Parathyroid adenoma (tissue), 2 donors: ENCODE measurements around the gene ETS1.

Experiments used
- H2AFZ ChIP-seq: fragments of 300-600 bp; sonication (generic); one replicate; pipeline ENCODE4 v1.7.0; 2017; ENCODE audit warnings: antibody characterized with exemption, mild to moderate bottlenecking
- H3K27ac ChIP-seq: fragments of 300-600 bp; sonication (generic); one replicate; pipeline ENCODE4 v1.7.0; 2017
- H3K27me3 ChIP-seq: fragments of 300-600 bp; sonication (generic); one replicate; pipeline ENCODE4 v1.7.0; 2017; ENCODE audit warnings: low read length; ENCODE audit not compliant: control insufficient read depth, insufficient read depth
- H3K36me3 ChIP-seq: fragments of 300-600 bp; sonication (generic); one replicate; pipeline ENCODE4 v1.7.0; 2017; ENCODE audit warnings: low read length; ENCODE audit not compliant: control insufficient read depth, insufficient read depth
- H3K4me1 ChIP-seq: fragments of 300-600 bp; sonication (generic); one replicate; pipeline ENCODE4 v1.7.0; 2017; ENCODE audit warnings: control low read depth
- H3K4me2 ChIP-seq: fragments of 300-600 bp; sonication (generic); one replicate; pipeline ENCODE4 v1.7.0; 2017; ENCODE audit warnings: low read length
- H3K4me3 ChIP-seq: fragments of 300-600 bp; sonication (generic); one replicate; pipeline ENCODE4 v1.7.0; 2017; ENCODE audit warnings: low read depth, low read length
- H3K79me2 ChIP-seq: fragments of 300-600 bp; sonication (generic); one replicate; pipeline ENCODE4 v1.7.0; 2017; ENCODE audit warnings: control low read depth
- H3K9ac ChIP-seq: fragments of 300-600 bp; sonication (generic); one replicate; pipeline ENCODE4 v1.7.0; 2017; ENCODE audit warnings: mild to moderate bottlenecking
- H3K9me3 ChIP-seq: fragments of 300-600 bp; sonication (generic); one replicate; pipeline ENCODE4 v1.7.0; 2017; ENCODE audit warnings: low read length; ENCODE audit not compliant: control insufficient read depth
- TF ChIP-seq, protein P1 (sequence below): fragments of 300-600 bp; sonication (generic); IDR thresholded peaks from one replicate; pipeline ENCODE4 v1.7.0; 2017; ENCODE audit warnings: antibody characterized with exemption, mild to moderate bottlenecking
- donor health status: primary hyperparathyroidism.

ETS1 gene

DNA sequence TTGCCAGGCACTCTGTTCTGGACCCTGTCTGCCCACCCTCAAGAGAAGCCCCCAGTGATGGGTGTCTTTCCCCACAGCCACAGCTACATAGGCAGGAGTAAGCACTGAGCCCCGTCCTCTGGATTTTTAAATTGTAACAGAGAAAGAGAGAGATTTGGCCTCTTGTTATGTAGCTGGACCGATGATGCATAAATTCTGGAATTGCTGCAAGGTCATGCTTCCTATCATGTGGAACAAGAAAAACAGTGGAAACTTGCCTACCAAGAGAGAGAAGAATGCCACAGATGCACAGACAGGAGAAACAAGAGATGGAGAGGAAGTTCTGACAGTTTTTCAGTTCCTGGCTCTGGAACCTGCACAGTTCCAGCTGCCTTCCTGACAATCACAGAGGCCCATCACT is 150.2 kb downstream of the ETS1 start:
- Histone ChIP-seq H3K4me1 (no peaks in the 10 kb centered on the region), H3K36me3 (no peaks in the 10 kb centered on the region), H2AFZ (no peak overlapping the region), H3K4me2 (peak overlapping the region; percentile 36), H3K9me3 (no peaks in the 10 kb centered on the region), H3K27ac (no peak overlapping the region), H3K79me2 (no peaks in the 10 kb centered on the region), H3K4me3 (no peak overlapping the region), H3K27me3 (no peaks in the 10 kb centered on the region), H3K9ac (no peak overlapping the region)
- TF ChIP-seq, protein P1, sequence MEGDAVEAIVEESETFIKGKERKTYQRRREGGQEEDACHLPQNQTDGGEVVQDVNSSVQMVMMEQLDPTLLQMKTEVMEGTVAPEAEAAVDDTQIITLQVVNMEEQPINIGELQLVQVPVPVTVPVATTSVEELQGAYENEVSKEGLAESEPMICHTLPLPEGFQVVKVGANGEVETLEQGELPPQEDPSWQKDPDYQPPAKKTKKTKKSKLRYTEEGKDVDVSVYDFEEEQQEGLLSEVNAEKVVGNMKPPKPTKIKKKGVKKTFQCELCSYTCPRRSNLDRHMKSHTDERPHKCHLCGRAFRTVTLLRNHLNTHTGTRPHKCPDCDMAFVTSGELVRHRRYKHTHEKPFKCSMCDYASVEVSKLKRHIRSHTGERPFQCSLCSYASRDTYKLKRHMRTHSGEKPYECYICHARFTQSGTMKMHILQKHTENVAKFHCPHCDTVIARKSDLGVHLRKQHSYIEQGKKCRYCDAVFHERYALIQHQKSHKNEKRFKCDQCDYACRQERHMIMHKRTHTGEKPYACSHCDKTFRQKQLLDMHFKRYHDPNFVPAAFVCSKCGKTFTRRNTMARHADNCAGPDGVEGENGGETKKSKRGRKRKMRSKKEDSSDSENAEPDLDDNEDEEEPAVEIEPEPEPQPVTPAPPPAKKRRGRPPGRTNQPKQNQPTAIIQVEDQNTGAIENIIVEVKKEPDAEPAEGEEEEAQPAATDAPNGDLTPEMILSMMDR, result no peak

DNA sequence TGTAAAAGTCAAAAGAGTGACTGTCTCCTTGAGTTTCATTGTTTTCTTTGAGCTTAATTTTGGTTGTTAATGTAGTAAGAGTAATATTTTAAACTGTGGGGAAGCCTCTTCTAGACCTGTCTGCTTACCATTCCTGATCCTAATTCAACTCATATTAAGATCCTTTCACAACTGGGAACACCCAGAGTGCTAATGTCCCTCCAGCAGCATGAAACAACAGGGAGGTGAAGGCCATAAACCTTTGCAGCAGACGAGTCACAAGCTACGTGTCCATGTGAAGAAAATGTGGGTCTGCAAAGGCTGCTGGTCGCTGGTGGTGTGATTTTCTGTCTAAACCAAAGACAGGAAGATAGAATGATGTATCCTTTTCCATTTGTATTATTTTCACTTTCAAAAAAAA is 152.5 kb downstream of the ETS1 start:
- H3K27me3 ChIP-seq, result no peaks in the 10 kb centered on the region
- no peaks in the 10 kb centered on the region for H3K36me3 ChIP-seq
- H3K27ac ChIP-seq, result no peak overlapping the region
- no peak overlapping the region for H3K4me2 ChIP-seq
- no peaks in the 10 kb centered on the region for H3K9me3 ChIP-seq
- H3K4me1 ChIP-seq, result no peaks in the 10 kb centered on the region
- no peak overlapping the region for H3K9ac ChIP-seq
- H3K4me3 ChIP-seq, result no peak overlapping the region
- H2AFZ ChIP-seq, result no peak overlapping the region
- TF ChIP-seq, protein P1, result no peak
- no peaks in the 10 kb centered on the region for H3K79me2 ChIP-seq

DNA sequence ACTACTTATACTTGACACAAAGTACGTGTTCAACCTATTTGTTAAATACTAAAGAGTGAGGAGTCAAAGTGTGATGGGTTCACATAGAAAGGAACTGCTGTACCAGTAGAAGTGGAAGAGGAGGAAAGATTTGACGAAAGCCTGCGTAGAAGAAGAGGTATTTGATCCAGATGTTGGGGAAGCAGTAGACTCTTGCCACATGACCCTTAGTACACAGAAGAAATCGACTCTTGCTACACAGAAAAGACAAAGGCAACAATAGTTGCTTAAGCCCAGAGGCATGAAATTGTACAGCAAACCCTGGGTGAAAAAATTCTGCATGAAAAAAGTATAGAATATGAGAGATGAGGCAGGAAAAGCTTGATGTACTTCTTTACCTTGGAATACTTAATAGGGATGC is 152.9 kb downstream of the ETS1 start:
- H3K36me3 ChIP-seq, result no peaks in the 10 kb centered on the region
- H3K79me2 ChIP-seq, result no peaks in the 10 kb centered on the region
- TF ChIP-seq, protein P1, result no peak
- H3K9ac ChIP-seq, result no peak overlapping the region
- H2AFZ ChIP-seq, result no peak overlapping the region
- H3K4me1 ChIP-seq, result no peaks in the 10 kb centered on the region
- H3K4me2 ChIP-seq, result no peak overlapping the region
- H3K27ac ChIP-seq, result no peak overlapping the region
- no peaks in the 10 kb centered on the region for H3K9me3 ChIP-seq
- no peaks in the 10 kb centered on the region for H3K27me3 ChIP-seq
- H3K4me3 ChIP-seq, result no peak overlapping the region

DNA sequence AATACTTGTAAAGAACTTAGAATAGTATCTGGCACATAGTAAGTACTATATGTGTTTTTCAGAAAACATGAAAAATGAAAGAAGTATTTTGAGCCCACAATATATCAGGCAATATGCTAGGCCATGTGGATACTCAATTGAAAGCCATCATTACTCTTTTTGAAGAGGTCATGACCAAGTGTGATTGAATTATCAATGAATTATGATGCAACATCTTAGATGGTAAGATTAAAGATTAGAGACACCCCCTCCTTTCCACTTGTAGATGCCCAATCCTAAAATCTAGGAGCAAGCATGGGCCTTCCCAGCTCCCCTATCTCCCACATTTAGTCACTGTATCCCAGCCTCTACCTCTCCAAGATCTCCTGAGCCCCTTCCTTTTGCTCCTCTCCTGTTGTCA is 154.4 kb downstream of the ETS1 start:
- Histone ChIP-seq H3K9ac (no peak overlapping the region), H3K27me3 (no peaks in the 10 kb centered on the region), H3K4me3 (no peak overlapping the region), H3K79me2 (no peaks in the 10 kb centered on the region), H3K36me3 (no peaks in the 10 kb centered on the region), H3K4me2 (no peak overlapping the region), H2AFZ (no peak overlapping the region), H3K9me3 (no peaks in the 10 kb centered on the region), H3K4me1 (no peaks in the 10 kb centered on the region), H3K27ac (no peak overlapping the region)
- TF ChIP-seq, protein P1, result no peak

DNA sequence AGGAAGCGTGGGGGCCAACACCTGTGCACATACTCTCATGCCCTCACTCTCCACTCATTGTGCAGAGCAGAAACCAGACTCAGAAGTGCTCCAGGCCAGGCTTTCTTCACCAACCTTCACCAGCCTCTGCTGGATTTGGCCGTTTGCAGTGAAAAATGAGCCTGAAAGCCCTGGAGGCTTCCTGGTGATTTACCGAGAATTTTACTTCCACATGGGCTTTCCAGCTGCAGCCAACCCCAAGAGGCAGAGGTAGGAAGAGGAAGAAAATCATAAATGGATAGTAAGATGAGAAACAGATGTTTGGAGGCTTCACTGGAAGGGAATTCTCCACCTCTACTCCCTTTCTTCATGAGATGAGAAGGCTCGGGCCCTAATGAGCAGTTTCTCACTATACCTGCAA is 155.4 kb downstream of the ETS1 start:
- no peak overlapping the region for H3K27ac ChIP-seq
- H3K36me3 ChIP-seq, result no peaks in the 10 kb centered on the region
- no peaks in the 10 kb centered on the region for H3K27me3 ChIP-seq
- H3K4me3 ChIP-seq, result no peak overlapping the region
- no peak overlapping the region for H3K4me2 ChIP-seq
- no peaks in the 10 kb centered on the region for H3K4me1 ChIP-seq
- no peak overlapping the region for H3K9ac ChIP-seq
- TF ChIP-seq, protein P1, result no peak
- H3K9me3 ChIP-seq, result no peaks in the 10 kb centered on the region
- no peak overlapping the region for H2AFZ ChIP-seq
- H3K79me2 ChIP-seq, result no peaks in the 10 kb centered on the region
